HepG2 (cell line): ENCODE data around the gene SRP14. TPM values are rescaled to one million over a fixed set of nuclear protein-coding genes. Genes with fewer than 3 reads are reported as not detected.

Source experiments
- ATAC-seq: fragments of 200-7000 bp; cut with Tn5 transposase; 3 replicates; pipeline ENCODE4 v1.9.1; 2020; ENCODE audit warnings: mild to moderate bottlenecking, moderate library complexity
- BruUV-seq: library from RNA; stranded (reverse); fragments of 400-500 nt; replicated peaks from 2 replicates; lab custom pipeline; 2021; lab: Mats Ljungman, UMichigan
- CTCF ChIA-PET: fragments of 300-600 bp; formaldehyde crosslinking; extraction: SDS; loops from one replicate; lab custom pipeline; 2021; ENCODE audit warnings: low total read pairs, inconsistent platforms, low intra/inter-chr PET ratio; lab: Yijun Ruan, JAX
- POLR2A ChIA-PET: fragments of 350-600 bp; sonication (Branson Sonifier 250); formaldehyde crosslinking; loops from one replicate; lab custom pipeline; 2020; ENCODE audit warnings: antibody characterized with exemption, inconsistent platforms; lab: Yijun Ruan, JAX
- DNase-seq: peaks from one replicate; pipeline ENCODE4 v3.0.0-alpha.2; 2015; ENCODE audit warnings: low spot score
- FAIRE-seq: peaks from 3 replicates; lab custom pipeline; 2011; peaks lifted over from hg19 to GRCh38; lab: Jason Lieb, UNC
- H2AFZ ChIP-seq: one replicate; pipeline ENCODE4 v1.6.1; 2011; ENCODE audit warnings: low read length, inconsistent platforms
- H3K27ac ChIP-seq: fragments of 300-600 bp; 3 replicates; pipeline ENCODE4 v1.8.0; 2011; ENCODE audit warnings: mixed run types, mild to moderate bottlenecking, mixed read lengths, low read length, inconsistent platforms; ENCODE audit not compliant: insufficient read depth; ENCODE audit errors: extremely low read length
- H3K27me3 ChIP-seq, 2 experiments: fragments of 200-600 bp in 1 of 2; 2 replicates in 1 of 2; 3 replicates in 1 of 2; pipeline versions ENCODE4 v1.6.0 to v1.8.0; 2011; ENCODE audit warnings: low read length in 2 of 2, mild to moderate bottlenecking in 2 of 2, moderate library complexity in 2 of 2, inconsistent platforms in 1 of 2; ENCODE audit not compliant: insufficient read depth in 2 of 2, control insufficient read depth in 1 of 2
- H3K36me3 ChIP-seq, 2 experiments: fragments of 200-600 bp in 1 of 2; replicated peaks in 1 of 2; 2 replicates in 1 of 2; 3 replicates in 1 of 2; pipeline versions ENCODE4 v1.5.1 to v1.8.0; 2011; ENCODE audit warnings: low read length in 2 of 2, inconsistent platforms in 1 of 2; ENCODE audit not compliant: insufficient read depth in 2 of 2, control insufficient read depth in 1 of 2
- H3K4me1 ChIP-seq: 2 replicates; pipeline ENCODE4 v1.5.1; 2012; ENCODE audit warnings: low read length, inconsistent platforms; ENCODE audit not compliant: insufficient read depth
- H3K4me2 ChIP-seq: 2 replicates; pipeline ENCODE4 v1.6.0; 2011; ENCODE audit warnings: low read depth, low read length, inconsistent platforms
- H3K4me3 ChIP-seq, 3 experiments: fragments of 200-600 bp in 1 of 3; sonication (generic), shearing (Covaris generic) in 1 of 3; replicated peaks in 1 of 3; 2 replicates each; pipeline ENCODE4 v1.5.1; 2011 to 2016; ENCODE audit warnings: low read length in 3 of 3, inconsistent platforms in 2 of 3, low read depth in 2 of 3, mild to moderate bottlenecking in 2 of 3, control low read depth in 1 of 3, mixed read lengths in 1 of 3; ENCODE audit not compliant: insufficient read depth in 1 of 3
- H3K79me2 ChIP-seq: one replicate; pipeline ENCODE4 v1.6.1; 2011; ENCODE audit warnings: low read length, inconsistent platforms; ENCODE audit not compliant: insufficient read depth
- H3K9ac ChIP-seq: 2 replicates; pipeline ENCODE4 v1.6.0; 2011; ENCODE audit warnings: mild to moderate bottlenecking, low read depth, low read length, inconsistent platforms; ENCODE audit not compliant: insufficient read depth
- H3K9me3 ChIP-seq: 2 replicates; pipeline ENCODE4 v1.5.1; 2012; ENCODE audit warnings: mild to moderate bottlenecking, low read length
- H4K20me1 ChIP-seq: 2 replicates; pipeline ENCODE4 v1.6.0; 2011; ENCODE audit warnings: inconsistent platforms, mild to moderate bottlenecking, low read length, moderate library complexity; ENCODE audit not compliant: insufficient read depth
- ARID2 ChIP-seq: sonication (generic); formaldehyde crosslinking; IDR thresholded peaks from 2 replicates; pipeline ENCODE4 v1.8.1; 2022; ENCODE audit warnings: mild to moderate bottlenecking, missing genetic modification reagents, borderline replicate concordance
- HNRNPLL ChIP-seq: fragments of 200-400 bp; formaldehyde crosslinking; IDR thresholded peaks from 2 replicates; pipeline ENCODE4 v1.6.1; 2017; ENCODE audit warnings: mild to moderate bottlenecking, low read depth, low read length; ENCODE audit not compliant: poor library complexity, severe bottlenecking
- JUN ChIP-seq: sonication (generic); formaldehyde crosslinking; IDR thresholded peaks from 2 replicates; pipeline ENCODE4 v1.4.0; 2020; ENCODE audit warnings: mild to moderate bottlenecking, missing genetic modification reagents
- KLF15 ChIP-seq: sonication (generic); formaldehyde crosslinking; IDR thresholded peaks from 2 replicates; pipeline ENCODE4 v1.8.1; 2023; ENCODE audit warnings: borderline replicate concordance, mild to moderate bottlenecking, inconsistent platforms, missing genetic modification reagents, mixed read lengths
- MTF2 ChIP-seq: sonication (generic); formaldehyde crosslinking; IDR thresholded peaks from 2 replicates; pipeline ENCODE4 v1.5.0; 2020; ENCODE audit warnings: missing genetic modification reagents, borderline replicate concordance
- PCBP1 ChIP-seq: fragments of 200-400 bp; formaldehyde crosslinking; IDR thresholded peaks from 2 replicates; pipeline ENCODE4 v1.6.1; 2017; ENCODE audit warnings: mild to moderate bottlenecking, low read depth, low read length, borderline replicate concordance
- REPIN1 ChIP-seq: sonication (generic); formaldehyde crosslinking; IDR thresholded peaks from 2 replicates; pipeline ENCODE4 v1.8.0; 2022; ENCODE audit warnings: missing genetic modification reagents, low read depth, mild to moderate bottlenecking, borderline replicate concordance
- ZFP36L2 ChIP-seq: sonication (generic); formaldehyde crosslinking; IDR thresholded peaks from 2 replicates; pipeline ENCODE4 v1.4.0; 2020; ENCODE audit warnings: missing genetic modification reagents
- WGBS: methylation state at CpG from one replicate; pipeline ENCODE4 v1.1.6; 2017; ENCODE audit warnings: low lambda C conversion rate; 5-methylcytosine and 5-hydroxymethylcytosine counted together
- in situ Hi-C: cut with HindIII; loops from 2 replicates; pipeline ENCODE4 v1.10.0; 2017; ENCODE audit warnings: low pct_unique_long_range_greater_than_20kb; ENCODE audit not compliant: extremely low pct_ligation_motif_present
- intact Hi-C: fragments of 100-400 bp; cut with micrococcal nuclease; formaldehyde crosslinking; loops from one replicate; pipeline ENCODE4 v1.10.0; 2022; ENCODE audit not compliant: unreplicated experiment
- polyA plus RNA-seq, 8 experiments: library from polyadenylated mRNA; depleted of rRNA in 3 of 8; stranded (reverse) in 7 of 8; unstranded in 1 of 8; fragments of >200 nt; fragmentation: Illumina TruSeq in 4 of 8; extraction: Trizol in 4 of 8; gene quantifications; 2 replicates each; pipeline versions ENCODE4 v1.2.1 to v1.2.3, GENCODE V29; 2011 to 2016; ENCODE audit warnings: low read depth in 4 of 8, missing spikeins in 1 of 8, mixed read lengths in 1 of 8; ENCODE audit not compliant: insufficient read depth in 1 of 8
- total RNA-seq, 5 experiments: library from RNA; depleted of rRNA; stranded (reverse); fragments of >200 nt; fragmentation: Illumina TruSeq; extraction: Trizol; gene quantifications; 2 replicates each; pipeline ENCODE4 v1.2.3, GENCODE V29; 2016; ENCODE audit warnings: low read depth in 1 of 5
- TF ChIP-seq, protein P1 (sequence below): sonication (generic); formaldehyde crosslinking; IDR thresholded peaks from 2 replicates; pipeline ENCODE4 v1.4.0; 2020; ENCODE audit warnings: missing genetic modification reagents
- TF ChIP-seq, protein P2 (sequence below): sonication (generic); formaldehyde crosslinking; IDR thresholded peaks from 2 replicates; pipeline ENCODE4 v1.4.0; 2020; ENCODE audit warnings: missing genetic modification reagents

The SRP14 gene
- total and polyA plus RNA-seq, 2 of the 13 experiments (the other 11 are each of a cell fraction or from before 2014, with no cell fraction given) = 208 to 356 TPM

DNA sequence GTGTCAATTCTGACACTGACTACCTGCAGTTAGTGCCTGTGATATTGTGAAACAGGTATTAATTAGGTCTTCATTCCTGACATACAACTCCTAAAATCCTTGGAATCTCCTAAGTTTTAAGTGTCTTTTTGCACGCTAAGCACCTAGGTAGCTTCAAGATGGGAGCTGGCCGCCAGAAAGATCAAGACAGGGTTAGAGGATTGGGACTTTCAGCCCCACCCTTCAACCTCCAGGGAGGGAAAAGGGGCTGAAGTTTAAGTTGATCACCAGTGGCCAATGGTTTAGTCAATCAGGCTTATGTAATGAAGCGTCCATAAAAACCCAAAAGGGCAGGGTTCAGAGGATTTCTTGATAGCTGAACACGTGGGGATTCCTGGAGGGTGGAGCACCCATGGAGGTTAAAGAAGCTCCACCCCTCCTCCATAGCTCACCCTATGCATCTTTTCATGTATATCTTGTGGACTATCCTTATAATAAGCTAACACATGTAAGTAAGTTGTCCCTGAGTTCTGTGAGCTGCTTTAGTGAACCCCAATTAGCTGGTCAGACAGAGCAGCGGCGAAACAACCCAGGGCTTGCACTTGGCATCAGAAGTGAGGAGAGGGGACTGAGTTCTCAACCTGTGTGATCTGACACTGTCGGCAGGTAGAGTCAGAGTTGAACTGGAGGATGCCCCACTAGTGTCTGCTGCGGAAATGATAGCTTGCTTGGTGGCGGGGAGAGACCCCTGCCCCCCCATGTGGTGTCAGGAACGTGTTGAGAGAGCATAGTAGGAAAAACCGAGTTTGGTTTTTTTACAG is 12.8 kb upstream of the SRP14 start (continued):
- TF ChIP-seq, protein P1, sequence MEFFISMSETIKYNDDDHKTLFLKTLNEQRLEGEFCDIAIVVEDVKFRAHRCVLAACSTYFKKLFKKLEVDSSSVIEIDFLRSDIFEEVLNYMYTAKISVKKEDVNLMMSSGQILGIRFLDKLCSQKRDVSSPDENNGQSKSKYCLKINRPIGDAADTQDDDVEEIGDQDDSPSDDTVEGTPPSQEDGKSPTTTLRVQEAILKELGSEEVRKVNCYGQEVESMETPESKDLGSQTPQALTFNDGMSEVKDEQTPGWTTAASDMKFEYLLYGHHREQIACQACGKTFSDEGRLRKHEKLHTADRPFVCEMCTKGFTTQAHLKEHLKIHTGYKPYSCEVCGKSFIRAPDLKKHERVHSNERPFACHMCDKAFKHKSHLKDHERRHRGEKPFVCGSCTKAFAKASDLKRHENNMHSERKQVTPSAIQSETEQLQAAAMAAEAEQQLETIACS (CRISPR knock-in tag) = no peak

DNA sequence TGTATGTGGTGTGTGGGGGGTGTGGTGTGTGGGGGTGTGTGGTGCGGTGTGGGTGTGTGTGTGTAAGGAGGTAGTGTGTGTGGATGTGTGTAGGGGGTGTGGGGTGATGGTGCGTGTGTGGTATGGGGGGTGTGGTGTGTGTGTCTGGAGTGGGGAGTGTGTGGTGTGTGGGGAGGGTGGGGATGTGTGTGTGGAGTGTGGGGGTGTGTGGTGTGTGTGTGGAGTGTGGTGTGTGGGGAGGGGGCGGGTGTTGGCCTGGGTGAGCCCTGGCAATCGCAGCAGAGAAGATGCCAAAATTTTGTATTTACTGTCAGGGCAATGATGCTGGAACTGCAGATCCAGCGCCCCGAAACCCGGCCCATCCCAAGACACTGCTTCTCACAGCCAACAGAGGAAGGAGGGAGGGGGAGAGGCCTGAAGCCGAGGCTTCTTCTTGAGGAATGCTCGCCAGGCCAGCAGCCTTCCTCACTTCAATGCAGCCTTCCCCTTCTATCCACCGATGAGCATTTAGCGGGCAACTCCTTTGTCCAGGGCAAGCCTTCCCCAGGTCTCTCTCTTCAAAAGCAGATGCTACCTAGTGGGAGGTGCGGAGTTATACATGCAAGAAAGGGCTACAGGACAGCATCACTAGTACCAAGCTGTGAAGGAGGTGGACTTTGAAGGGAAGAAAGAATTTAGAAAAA is 11.9 kb upstream of the SRP14 start:
- intact Hi-C loops = no loop called here
- 76% methylated on average over 8 of the region's 12 CpGs for WGBS
- DNase-seq (no peak), ATAC-seq (peak; percentile 21; the same call in 1 of the 3 replicates), FAIRE-seq (no peak)
- H3K79me2 ChIP-seq = no peaks in the 10 kb centered on the region
- ChIA-PET CTCF (no interaction called here), POLR2A (interaction anchor here (0.8 to 1.2 kb wide), 2 partner anchors 9 to 31 kb away, joined by 3 read pairs; no protein-coding TSS in a partner anchor)
- no peak overlapping the region for H3K9ac ChIP-seq
- H3K27me3 ChIP-seq = no peaks in the 10 kb centered on the region
- H3K4me2 ChIP-seq = no peak overlapping the region
- H3K4me3 ChIP-seq = no peak overlapping the region
- peaks cover 31% of the 10 kb centered on the region for H3K4me1 ChIP-seq
- H3K36me3 ChIP-seq = peaks cover 0 to 2% of the 10 kb centered on the region in 2 experiments; a peak in 1 of 5 replicates
- H3K9me3 ChIP-seq = no peaks in the 10 kb centered on the region
- BruUV-seq = no TSS peak
- no peak overlapping the region for H2AFZ ChIP-seq
- no peaks in the 10 kb centered on the region for H4K20me1 ChIP-seq
- H3K27ac ChIP-seq = no peak overlapping the region
- in situ Hi-C loops = no loop called here
- TF ChIP-seq REPIN1 (no peak), PCBP1 (0 out of 2 replicates have a peak, but pooled peaks have one; percentile 42), MTF2 (CRISPR knock-in tag) (no peak), KLF15 (CRISPR knock-in tag) (no peak), HNRNPLL (peak; percentile 36), ZFP36L2 (no peak), JUN (CRISPR knock-in tag) (no peak), ARID2 (CRISPR knock-in tag) (no peak)
- TF ChIP-seq, protein P2, sequence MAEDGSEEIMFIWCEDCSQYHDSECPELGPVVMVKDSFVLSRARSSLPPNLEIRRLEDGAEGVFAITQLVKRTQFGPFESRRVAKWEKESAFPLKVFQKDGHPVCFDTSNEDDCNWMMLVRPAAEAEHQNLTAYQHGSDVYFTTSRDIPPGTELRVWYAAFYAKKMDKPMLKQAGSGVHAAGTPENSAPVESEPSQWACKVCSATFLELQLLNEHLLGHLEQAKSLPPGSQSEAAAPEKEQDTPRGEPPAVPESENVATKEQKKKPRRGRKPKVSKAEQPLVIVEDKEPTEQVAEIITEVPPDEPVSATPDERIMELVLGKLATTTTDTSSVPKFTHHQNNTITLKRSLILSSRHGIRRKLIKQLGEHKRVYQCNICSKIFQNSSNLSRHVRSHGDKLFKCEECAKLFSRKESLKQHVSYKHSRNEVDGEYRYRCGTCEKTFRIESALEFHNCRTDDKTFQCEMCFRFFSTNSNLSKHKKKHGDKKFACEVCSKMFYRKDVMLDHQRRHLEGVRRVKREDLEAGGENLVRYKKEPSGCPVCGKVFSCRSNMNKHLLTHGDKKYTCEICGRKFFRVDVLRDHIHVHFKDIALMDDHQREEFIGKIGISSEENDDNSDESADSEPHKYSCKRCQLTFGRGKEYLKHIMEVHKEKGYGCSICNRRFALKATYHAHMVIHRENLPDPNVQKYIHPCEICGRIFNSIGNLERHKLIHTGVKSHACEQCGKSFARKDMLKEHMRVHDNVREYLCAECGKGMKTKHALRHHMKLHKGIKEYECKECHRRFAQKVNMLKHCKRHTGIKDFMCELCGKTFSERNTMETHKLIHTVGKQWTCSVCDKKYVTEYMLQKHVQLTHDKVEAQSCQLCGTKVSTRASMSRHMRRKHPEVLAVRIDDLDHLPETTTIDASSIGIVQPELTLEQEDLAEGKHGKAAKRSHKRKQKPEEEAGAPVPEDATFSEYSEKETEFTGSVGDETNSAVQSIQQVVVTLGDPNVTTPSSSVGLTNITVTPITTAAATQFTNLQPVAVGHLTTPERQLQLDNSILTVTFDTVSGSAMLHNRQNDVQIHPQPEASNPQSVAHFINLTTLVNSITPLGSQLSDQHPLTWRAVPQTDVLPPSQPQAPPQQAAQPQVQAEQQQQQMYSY = no peak
